B cell (primary cell): ENCODE results near the gene STPG4. TPM values are rescaled to one million over a fixed set of nuclear protein-coding genes. Genes with fewer than 3 reads are reported as not detected.

ENCODE experiments used
- ATAC-seq: fragments of 200-7000 bp; cut with Tn5 transposase; one replicate; pipeline ENCODE4 v1.10.0; 2021; ENCODE audit warnings: low read depth, mild to moderate bottlenecking, moderate number of reproducible peaks, moderate library complexity
- CTCF ChIA-PET: fragments of 350-600 bp; sonication (Branson Sonifier 250); formaldehyde crosslinking; loops from one replicate; lab custom pipeline; 2021; ENCODE audit warnings: antibody characterized with exemption, inconsistent platforms; lab: Charles Lee
- POLR2A ChIA-PET: fragments of 350-600 bp; sonication (Branson Sonifier 250); formaldehyde crosslinking; loops from one replicate; lab custom pipeline; 2021; ENCODE audit warnings: antibody characterized with exemption; lab: Charles Lee
- DNase-seq: peaks from one replicate; pipeline ENCODE4 v3.0.0; 2013
- H2AFZ ChIP-seq: 2 replicates; pipeline ENCODE4 v1.6.1; 2012; ENCODE audit warnings: mild to moderate bottlenecking, low read depth, low read length; ENCODE audit not compliant: insufficient read depth, poor library complexity, severe bottlenecking
- H3K27ac ChIP-seq, 2 donors: 1 replicate in 1 of 2; 2 replicates in 1 of 2; pipeline ENCODE4 v1.5.1; 2012 to 2013; ENCODE audit warnings: low read length in 2 of 2, mild to moderate bottlenecking in 2 of 2, moderate library complexity in 1 of 2
- H3K27me3 ChIP-seq, 4 experiments: fragments of 200-600 bp in 1 of 4; sonication (generic) in 1 of 4; replicated peaks in 1 of 4; 1 replicate in 2 of 4; 2 replicates in 2 of 4; pipeline versions ENCODE4 v1.6.1 to v1.7.0; 2013 to 2016; ENCODE audit warnings: low read length in 3 of 4, mild to moderate bottlenecking in 2 of 4, mixed read lengths in 1 of 4, moderate library complexity in 1 of 4; ENCODE audit not compliant: insufficient read depth in 4 of 4, control insufficient read depth in 3 of 4; ENCODE audit errors: control extremely low read depth in 1 of 4
- H3K36me3 ChIP-seq, 2 experiments: replicated peaks in 1 of 2; 1 replicate in 1 of 2; 2 replicates in 1 of 2; pipeline versions ENCODE4 v1.6.1 to v1.7.1; 2013; ENCODE audit warnings: low read length in 1 of 2; ENCODE audit not compliant: insufficient read depth in 2 of 2, control insufficient read depth in 1 of 2; ENCODE audit errors: control extremely low read depth in 1 of 2, extremely low read depth in 1 of 2
- H3K4me1 ChIP-seq, 2 donors: fragments of 200-600 bp in 1 of 2; sonication (generic) in 1 of 2; 1 replicate in 1 of 2; 2 replicates in 1 of 2; pipeline versions ENCODE4 v1.5.1 to v1.6.1; 2013 to 2017; ENCODE audit warnings: low read length in 2 of 2; ENCODE audit not compliant: control insufficient read depth in 2 of 2, insufficient read depth in 2 of 2
- H3K4me2 ChIP-seq: replicated peaks from 2 replicates; pipeline ENCODE3; 2012; ENCODE audit warnings: mild to moderate bottlenecking, low read depth, low read length; ENCODE audit not compliant: poor library complexity, severe bottlenecking
- H3K4me3 ChIP-seq, 5 experiments: fragments of 200-600 bp in 1 of 5; sonication (generic) in 1 of 5; 1 replicate in 3 of 5; 2 replicates in 2 of 5; pipeline versions ENCODE4 v1.5.1 to v1.7.0; 2011 to 2016; ENCODE audit warnings: low read length in 4 of 5, mild to moderate bottlenecking in 4 of 5, low read depth in 2 of 5, control low read depth in 1 of 5, moderate library complexity in 1 of 5; ENCODE audit not compliant: insufficient read depth in 1 of 5; ENCODE audit errors: control extremely low read depth in 1 of 5, extremely low read depth in 1 of 5
- H3K79me2 ChIP-seq: fragments of 200-600 bp; sonication (generic); one replicate; pipeline ENCODE4 v1.6.0; 2016; ENCODE audit warnings: low read length; ENCODE audit not compliant: control insufficient read depth, insufficient read depth
- H3K9ac ChIP-seq: fragments of 200-600 bp; sonication (generic); 2 replicates; pipeline ENCODE4 v1.6.1; 2017; ENCODE audit warnings: mild to moderate bottlenecking, low read length, moderate library complexity
- H3K9me3 ChIP-seq, 3 donors: one replicate each; pipeline versions ENCODE4 v1.6.1 to v1.7.1; 2013; ENCODE audit warnings: low read length in 2 of 3; ENCODE audit not compliant: control insufficient read depth in 2 of 3, insufficient read depth in 1 of 3; ENCODE audit errors: control extremely low read depth in 1 of 3
- H4K20me1 ChIP-seq: 2 replicates; pipeline ENCODE4 v1.6.0; 2012; ENCODE audit warnings: mild to moderate bottlenecking, low read length; ENCODE audit not compliant: insufficient read depth, control insufficient read depth, poor library complexity, severe bottlenecking
- H3K27ac Mint-ChIP-seq: one replicate; pipeline ENCODE4 v1.8.0; 2021; ENCODE audit warnings: mixed read lengths
- H3K27me3 Mint-ChIP-seq: one replicate; pipeline ENCODE4 v1.8.0; 2021; ENCODE audit warnings: mixed read lengths
- H3K4me1 Mint-ChIP-seq: one replicate; pipeline ENCODE4 v1.8.0; 2021; ENCODE audit warnings: mixed read lengths
- H3K4me3 Mint-ChIP-seq: one replicate; pipeline ENCODE4 v1.8.0; 2021; ENCODE audit warnings: mixed read lengths
- H3K9me3 Mint-ChIP-seq: one replicate; pipeline ENCODE4 v1.8.0; 2022; ENCODE audit warnings: mixed read lengths; ENCODE audit not compliant: insufficient read depth
- EZH2 ChIP-seq: IDR thresholded peaks from 2 replicates; pipeline ENCODE4 v1.6.1; 2012; ENCODE audit warnings: borderline replicate concordance, low read depth, mild to moderate bottlenecking, moderate library complexity, low read length; ENCODE audit not compliant: insufficient read depth, poor library complexity, severe bottlenecking
- WGBS: methylation state at CpG from one replicate; pipeline ENCODE4 v1.1.5; 2013; ENCODE audit warnings: missing lambda C conversion rate; ENCODE audit not compliant: insufficient coverage; 5-methylcytosine and 5-hydroxymethylcytosine counted together
- intact Hi-C: fragments of 100-400 bp; cut with micrococcal nuclease; formaldehyde crosslinking; loops from one replicate; pipeline ENCODE4 v1.10.0; 2022
- polyA plus RNA-seq: library from polyadenylated mRNA; depleted of rRNA; stranded (reverse); fragments of >200 nt; gene quantifications from 2 replicates; pipeline ENCODE4 v1.2.3, GENCODE V29; 2012
- total RNA-seq, 2 donors: library from RNA; stranded (reverse); fragments of 120-200 nt in 1 of 2; gene quantifications; 1 replicate in 1 of 2; 2 replicates in 1 of 2; pipeline versions ENCODE4 v1.2.3 to v1.2.4, GENCODE V29; 2013 to 2022
- TF ChIP-seq, protein P1 (sequence below): fragments of 200-600 bp; IDR thresholded peaks from one replicate; pipeline ENCODE4 v1.8.0; 2022; ENCODE audit warnings: antibody characterized with exemption, mild to moderate bottlenecking

The STPG4 gene
- total and polyA plus RNA-seq, 2 donors (not counting 1 experiment from before 2014, with no cell fraction given): 0.31 to 0.79 TPM

GRCh38 chr2:47048801-47049480 lies 106.2 kb downstream of the STPG4 start:
- H2AFZ ChIP-seq: no peak overlapping the region
- intact Hi-C loops: no loop called here
- POLR2A ChIA-PET: no interaction called here
- Mint-ChIP-seq H3K27ac (no peak overlapping the region), H3K4me1 (peaks cover 7% of the 10 kb centered on the region), H3K4me3 (no peak overlapping the region), H3K27me3 (no peaks in the 10 kb centered on the region), H3K9me3 (no peaks in the 10 kb centered on the region)
- no peaks in the 10 kb centered on the region for H3K9me3 ChIP-seq
- TF ChIP-seq, protein P1, sequence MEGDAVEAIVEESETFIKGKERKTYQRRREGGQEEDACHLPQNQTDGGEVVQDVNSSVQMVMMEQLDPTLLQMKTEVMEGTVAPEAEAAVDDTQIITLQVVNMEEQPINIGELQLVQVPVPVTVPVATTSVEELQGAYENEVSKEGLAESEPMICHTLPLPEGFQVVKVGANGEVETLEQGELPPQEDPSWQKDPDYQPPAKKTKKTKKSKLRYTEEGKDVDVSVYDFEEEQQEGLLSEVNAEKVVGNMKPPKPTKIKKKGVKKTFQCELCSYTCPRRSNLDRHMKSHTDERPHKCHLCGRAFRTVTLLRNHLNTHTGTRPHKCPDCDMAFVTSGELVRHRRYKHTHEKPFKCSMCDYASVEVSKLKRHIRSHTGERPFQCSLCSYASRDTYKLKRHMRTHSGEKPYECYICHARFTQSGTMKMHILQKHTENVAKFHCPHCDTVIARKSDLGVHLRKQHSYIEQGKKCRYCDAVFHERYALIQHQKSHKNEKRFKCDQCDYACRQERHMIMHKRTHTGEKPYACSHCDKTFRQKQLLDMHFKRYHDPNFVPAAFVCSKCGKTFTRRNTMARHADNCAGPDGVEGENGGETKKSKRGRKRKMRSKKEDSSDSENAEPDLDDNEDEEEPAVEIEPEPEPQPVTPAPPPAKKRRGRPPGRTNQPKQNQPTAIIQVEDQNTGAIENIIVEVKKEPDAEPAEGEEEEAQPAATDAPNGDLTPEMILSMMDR: no peak
- no peak for TF ChIP-seq EZH2
- CTCF ChIA-PET: interaction anchor here (2.2 kb wide), 1 partner anchor 130 kb away, joined by 5 read pairs; no protein-coding TSS in a partner anchor
- peaks cover 6% of the 10 kb centered on the region for H4K20me1 ChIP-seq
- 87% methylated on average over 3 of the region's 8 CpGs for WGBS
- peaks cover 1 to 3% of the 10 kb centered on the region in 2 donors for H3K4me1 ChIP-seq
- H3K79me2 ChIP-seq: peaks cover 40% of the 10 kb centered on the region
- H3K27ac ChIP-seq: no peak overlapping the region
- H3K36me3 ChIP-seq: peaks cover 0 to 96% of the 10 kb centered on the region in 2 experiments
- DNase-seq: no peak
- H3K4me3 ChIP-seq: no peak overlapping the region
- ATAC-seq: no peak
- H3K27me3 ChIP-seq: no peaks in the 10 kb centered on the region
- no peak overlapping the region for H3K9ac ChIP-seq
- H3K4me2 ChIP-seq: no peak overlapping the region

GRCh38 chr2:47046271-47046670 lies 108.8 kb downstream of the STPG4 start:
- Histone ChIP-seq H3K79me2 (peaks cover 55% of the 10 kb centered on the region), H3K27ac (no peak overlapping the region), H3K9ac (no peak overlapping the region), H3K9me3 (no peaks in the 10 kb centered on the region), H3K36me3 (peaks cover 0 to 86% of the 10 kb centered on the region in 2 experiments), H4K20me1 (peaks cover 13% of the 10 kb centered on the region), H3K4me1 (peaks cover 16 to 18% of the 10 kb centered on the region in 2 donors), H3K27me3 (no peaks in the 10 kb centered on the region), H3K4me3 (no peak overlapping the region), H3K4me2 (no peak overlapping the region), H2AFZ (no peak overlapping the region)
- no peak for DNase-seq
- Mint-ChIP-seq H3K4me3 (no peak overlapping the region), H3K27ac (no peak overlapping the region), H3K27me3 (no peaks in the 10 kb centered on the region), H3K9me3 (no peaks in the 10 kb centered on the region), H3K4me1 (peaks cover 27% of the 10 kb centered on the region)
- ATAC-seq: no peak
- 84% methylated on average over 3 of the region's 5 CpGs for WGBS
- ChIA-PET POLR2A (no interaction called here), CTCF (interaction anchor here (0.5 to 1.0 kb wide), 2 partner anchors 19 to 289 kb away, joined by 3 to 4 read pairs; no protein-coding TSS in a partner anchor)
- intact Hi-C loops: no loop called here
- no peak for TF ChIP-seq EZH2
- TF ChIP-seq, protein P1: no peak
